Measurements from ENCODE around the gene ITGB1.

Gene ITGB1

DNA sequence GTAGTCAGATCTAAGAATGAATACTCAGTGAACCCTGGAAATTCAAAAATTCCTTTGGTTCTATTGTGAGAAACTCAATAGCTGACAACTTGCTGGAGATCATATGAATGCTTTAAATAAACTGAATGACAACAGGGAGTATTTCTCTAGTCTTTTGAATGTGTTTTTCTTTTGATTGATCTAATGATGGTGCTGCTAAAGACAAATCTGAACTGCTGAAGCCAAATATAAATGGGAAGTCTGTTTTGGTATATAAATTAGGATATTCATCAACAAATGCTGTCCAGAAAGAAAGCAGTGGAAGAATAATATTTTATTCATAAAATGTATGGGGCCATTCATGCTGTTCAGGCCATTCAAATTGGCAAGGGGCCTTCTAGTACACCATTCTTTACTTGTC, 79.4 kb downstream of the ITGB1 start:
- no peak for DNase-seq

DNA sequence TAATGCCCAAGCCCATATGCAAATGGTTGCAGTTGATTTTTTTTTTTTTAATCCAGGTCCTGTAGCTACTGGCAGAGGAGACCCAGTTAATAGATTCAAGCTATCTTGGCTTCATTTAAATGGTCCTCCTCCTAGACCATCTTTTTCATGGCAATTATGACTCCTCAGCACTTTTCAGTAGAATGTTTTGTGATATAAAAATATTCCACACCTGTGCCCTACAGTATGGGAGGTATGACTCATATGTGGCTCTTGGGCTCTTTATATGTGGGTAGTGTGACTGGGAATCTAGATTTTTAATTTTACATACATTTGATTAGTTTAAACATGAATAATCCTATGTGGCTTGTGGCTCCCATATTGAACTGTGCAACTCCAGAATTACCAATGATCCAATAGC, 80.1 kb downstream of the ITGB1 start:
- DNase-seq = no peak

DNA sequence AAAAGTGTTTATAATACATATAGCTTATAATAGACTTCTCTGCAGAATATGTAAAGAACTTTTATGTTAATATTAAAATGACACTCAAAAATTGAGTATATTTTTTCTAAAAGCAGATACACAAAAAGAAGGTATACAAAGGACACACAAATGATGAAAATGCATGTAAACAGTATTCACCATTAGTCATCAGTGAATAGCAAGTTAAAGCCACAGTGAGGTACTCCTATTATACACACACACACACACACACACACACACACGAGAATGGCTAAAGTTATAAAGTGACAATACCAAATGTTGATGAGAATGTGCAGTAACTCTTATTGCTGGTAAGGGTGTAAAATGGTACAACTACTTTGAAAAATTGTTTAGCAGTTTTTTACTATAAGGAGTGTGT, 92.9 kb downstream of the ITGB1 start:
- no peak for DNase-seq

DNA sequence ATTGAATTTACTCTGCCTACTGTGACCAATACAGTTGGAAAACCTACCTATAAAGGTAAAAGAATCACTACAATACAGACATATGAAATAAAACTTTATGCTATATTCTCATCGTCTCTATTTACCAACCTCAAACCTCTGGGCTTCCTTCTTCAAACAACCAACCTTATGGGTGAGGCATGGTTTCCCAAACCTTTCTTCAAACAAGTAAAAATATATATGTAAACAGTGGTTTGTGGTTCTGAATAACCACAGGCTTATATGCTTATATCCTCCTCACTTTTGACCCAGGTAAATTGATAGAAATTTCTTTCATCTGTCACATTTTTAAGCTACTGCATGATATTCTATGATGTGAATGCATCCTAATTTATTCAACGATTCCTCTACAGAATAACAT, 103.6 kb downstream of the ITGB1 start:
- no peak for DNase-seq

DNA sequence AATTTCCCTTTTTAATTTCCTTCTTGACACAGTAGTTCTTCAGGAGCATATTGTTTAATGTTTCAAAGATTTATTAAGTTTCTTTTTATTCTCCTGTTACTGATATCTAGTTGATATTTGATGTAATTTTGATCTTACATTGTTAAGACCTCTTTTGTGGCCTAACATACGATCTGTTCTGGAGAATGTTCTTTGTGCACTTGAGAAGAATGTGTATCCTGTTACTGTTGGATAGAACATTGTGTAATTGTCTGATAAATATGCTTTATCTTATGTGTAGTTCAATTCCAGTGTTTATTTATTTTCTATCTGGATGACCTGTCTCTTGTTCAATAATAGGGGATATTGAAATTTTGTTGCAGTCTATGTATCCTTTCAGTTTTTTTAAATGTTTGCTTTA, 106.7 kb downstream of the ITGB1 start:
- no peak for DNase-seq
